ENCODE measurements around the gene LRRC40. TPM values are rescaled to one million over a fixed set of nuclear protein-coding genes. Genes with fewer than 3 reads are reported as not detected.
A peak's percentile ranks its signal among the peaks of the same experiment; 100 is the strongest.

The LRRC40 gene
- total RNA-seq, 2 experiments from 2014 or later: 12.4 to 13.3 TPM

DNA sequence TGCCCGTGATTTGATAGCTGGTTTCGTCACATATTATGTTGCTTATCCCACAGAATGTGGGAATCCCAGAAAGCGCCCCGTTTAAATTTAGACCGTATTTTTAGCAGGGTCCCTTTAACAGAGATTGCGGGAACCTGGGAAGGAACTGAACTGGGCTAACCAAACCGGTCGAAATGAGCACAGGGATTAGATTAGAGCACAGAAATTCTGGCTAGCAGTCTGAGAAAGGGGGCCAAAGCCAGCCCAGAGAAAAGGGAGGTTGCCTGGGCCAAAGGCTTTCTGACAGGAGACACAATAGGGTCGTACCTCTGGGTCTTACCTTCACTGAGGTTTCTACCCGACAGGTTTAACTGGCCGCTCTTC lies 327 bp downstream of the LRRC40 start:
- H3K4me3 ChIP-seq (ENCODE audit: low read length): peak overlapping the region; percentile 81
- intact Hi-C loops (cut with DNase I, micrococcal nuclease): loop anchor here (1.0 to 5.0 kb wide), 3 partner anchors 16 to 876 kb away; partner anchors contain the start of genes SRSF11 (in 1 of the 2) and ZRANB2 (in 1 of the 2)
- ATAC-seq (ENCODE audit: poor library complexity): no peak

DNA sequence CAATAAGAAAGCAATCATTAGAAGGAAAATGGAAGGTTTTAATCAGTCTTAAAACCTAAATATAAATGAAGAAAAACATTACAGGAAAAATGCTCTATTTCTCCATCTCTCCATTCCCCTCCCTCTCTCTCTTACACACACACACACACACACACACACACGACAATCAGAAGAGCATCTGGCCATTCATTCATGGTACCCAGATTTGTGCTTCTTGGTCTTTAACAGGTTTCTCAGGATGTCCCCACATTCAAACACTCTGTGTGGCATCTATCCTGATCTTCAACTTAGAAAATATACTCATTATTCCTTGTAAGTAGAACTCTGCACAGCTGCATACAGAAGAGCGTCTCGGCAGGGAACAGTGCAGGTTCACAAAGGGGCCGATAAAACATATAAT lies 779 bp downstream of the LRRC40 start:
- DNase-seq: no peak
- Histone ChIP-seq H3K27me3 (ENCODE audit: control insufficient read depth in 1 of 2, insufficient read depth in 2 of 2, low read length in 2 of 2) (no peaks in the 10 kb centered on the region), H3K4me1 (ENCODE audit: insufficient read depth, low read length) (peaks cover 29% of the 10 kb centered on the region), H3K27ac (ENCODE audit: low read depth in 1 of 2, low read length in 2 of 2) (peak overlapping the region in 1 of 2 donors; percentile 97), H3K4me3 (ENCODE audit: low read length) (peak overlapping the region; percentile 81), H3K36me3 (ENCODE audit: insufficient read depth, low read length) (peaks cover 5% of the 10 kb centered on the region), H3K9me3 (ENCODE audit: control insufficient read depth in 1 of 2, insufficient read depth in 1 of 2, low read length in 2 of 2) (no peaks in the 10 kb centered on the region)
- H3K27me3 Mint-ChIP-seq: no peaks in the 10 kb centered on the region
- peak overlapping the region; percentile 99 for H3K4me3 Mint-ChIP-seq
- ChIA-PET CTCF (interaction anchor here (2.9 kb wide), 1 partner anchor 16 kb away, joined by 15 read pairs; the partner anchor contains the start of gene SRSF11), POLR2A (interaction anchor here (1.8 to 8.4 kb wide), 5 partner anchors 10 to 876 kb away, joined by 8 to 128 read pairs (median 25); partner anchors contain the start of genes ANKRD13C, CTH, SRSF11 and ZRANB2)
- peak overlapping the region; percentile 99 for H3K27ac Mint-ChIP-seq
- peaks cover 77% of the 10 kb centered on the region for H3K4me1 Mint-ChIP-seq (ENCODE audit: low read depth)
- intact Hi-C loops (cut with DNase I, micrococcal nuclease): no loop called here
- H3K9me3 Mint-ChIP-seq: no peaks in the 10 kb centered on the region
- TF ChIP-seq, protein P1, sequence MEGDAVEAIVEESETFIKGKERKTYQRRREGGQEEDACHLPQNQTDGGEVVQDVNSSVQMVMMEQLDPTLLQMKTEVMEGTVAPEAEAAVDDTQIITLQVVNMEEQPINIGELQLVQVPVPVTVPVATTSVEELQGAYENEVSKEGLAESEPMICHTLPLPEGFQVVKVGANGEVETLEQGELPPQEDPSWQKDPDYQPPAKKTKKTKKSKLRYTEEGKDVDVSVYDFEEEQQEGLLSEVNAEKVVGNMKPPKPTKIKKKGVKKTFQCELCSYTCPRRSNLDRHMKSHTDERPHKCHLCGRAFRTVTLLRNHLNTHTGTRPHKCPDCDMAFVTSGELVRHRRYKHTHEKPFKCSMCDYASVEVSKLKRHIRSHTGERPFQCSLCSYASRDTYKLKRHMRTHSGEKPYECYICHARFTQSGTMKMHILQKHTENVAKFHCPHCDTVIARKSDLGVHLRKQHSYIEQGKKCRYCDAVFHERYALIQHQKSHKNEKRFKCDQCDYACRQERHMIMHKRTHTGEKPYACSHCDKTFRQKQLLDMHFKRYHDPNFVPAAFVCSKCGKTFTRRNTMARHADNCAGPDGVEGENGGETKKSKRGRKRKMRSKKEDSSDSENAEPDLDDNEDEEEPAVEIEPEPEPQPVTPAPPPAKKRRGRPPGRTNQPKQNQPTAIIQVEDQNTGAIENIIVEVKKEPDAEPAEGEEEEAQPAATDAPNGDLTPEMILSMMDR (IDR thresholded peaks at IDR 0.05): no peak
- peaks cover 51% of the 10 kb centered on the region for H3K36me3 Mint-ChIP-seq (ENCODE audit: low read depth)
- no peak for ATAC-seq (ENCODE audit: poor library complexity)

More for the DNA sequence above, 327 bp downstream of the LRRC40 start:
- no peak for DNase-seq
- H3K27ac Mint-ChIP-seq: peak overlapping the region; percentile 99
- peaks cover 81% of the 10 kb centered on the region for H3K4me1 Mint-ChIP-seq (ENCODE audit: low read depth)
- H3K9me3 Mint-ChIP-seq: no peaks in the 10 kb centered on the region
- ChIA-PET POLR2A (interaction anchor here (1.8 to 8.4 kb wide), 5 partner anchors 10 to 876 kb away, joined by 8 to 128 read pairs (median 25); partner anchors contain the start of genes ANKRD13C, CTH, SRSF11 and ZRANB2), CTCF (interaction anchor here (2.9 kb wide), 1 partner anchor 16 kb away, joined by 15 read pairs; the partner anchor contains the start of gene SRSF11)
- no peaks in the 10 kb centered on the region for H3K27me3 Mint-ChIP-seq
- H3K4me3 Mint-ChIP-seq: peak overlapping the region; percentile 99
- Histone ChIP-seq H3K9me3 (ENCODE audit: control insufficient read depth in 1 of 2, insufficient read depth in 1 of 2, low read length in 2 of 2) (no peaks in the 10 kb centered on the region), H3K27me3 (ENCODE audit: control insufficient read depth in 1 of 2, insufficient read depth in 2 of 2, low read length in 2 of 2) (no peaks in the 10 kb centered on the region), H3K4me1 (ENCODE audit: insufficient read depth, low read length) (peaks cover 33% of the 10 kb centered on the region), H3K36me3 (ENCODE audit: insufficient read depth, low read length) (peaks cover 7% of the 10 kb centered on the region), H3K27ac (ENCODE audit: low read depth in 1 of 2, low read length in 2 of 2) (peak overlapping the region; percentile 85 to 97)
- peaks cover 56% of the 10 kb centered on the region for H3K36me3 Mint-ChIP-seq (ENCODE audit: low read depth)
- TF ChIP-seq, protein P1 (IDR thresholded peaks at IDR 0.05): no peak

DNA sequence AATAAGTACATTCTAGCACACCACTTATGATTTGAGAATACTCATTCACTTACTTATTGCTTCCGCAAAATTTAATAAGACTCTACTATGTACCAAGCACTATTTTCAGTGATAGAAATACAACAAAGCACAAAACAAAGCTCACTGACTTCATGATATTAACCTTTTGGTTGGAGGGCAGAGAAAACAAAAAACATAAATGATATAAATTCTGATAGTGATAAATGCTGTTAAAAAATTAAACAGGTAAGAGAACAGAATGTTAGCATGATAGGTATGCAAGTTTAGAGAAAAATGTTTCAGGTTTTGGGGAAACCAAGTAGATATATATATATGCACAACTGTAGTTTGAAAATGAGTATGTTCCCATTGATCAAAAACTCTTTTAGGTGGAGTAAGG lies 1.2 kb downstream of the LRRC40 start:
- TF ChIP-seq, protein P1 (IDR thresholded peaks at IDR 0.05): no peak
- H3K27me3 Mint-ChIP-seq: no peaks in the 10 kb centered on the region
- H3K36me3 Mint-ChIP-seq (ENCODE audit: low read depth): peaks cover 49% of the 10 kb centered on the region
- peaks cover 72% of the 10 kb centered on the region for H3K4me1 Mint-ChIP-seq (ENCODE audit: low read depth)
- peak overlapping the region; percentile 99 for H3K4me3 Mint-ChIP-seq
- H3K27ac ChIP-seq (ENCODE audit: low read depth in 1 of 2, low read length in 2 of 2): no peak overlapping the region
- DNase-seq: no peak
- H3K27me3 ChIP-seq (ENCODE audit: control insufficient read depth in 1 of 2, insufficient read depth in 2 of 2, low read length in 2 of 2): no peaks in the 10 kb centered on the region
- H3K9me3 ChIP-seq (ENCODE audit: control insufficient read depth in 1 of 2, insufficient read depth in 1 of 2, low read length in 2 of 2): no peaks in the 10 kb centered on the region
- no peak overlapping the region for H3K4me3 ChIP-seq (ENCODE audit: low read length)
- H3K27ac Mint-ChIP-seq: peak overlapping the region; percentile 99
- H3K9me3 Mint-ChIP-seq: no peaks in the 10 kb centered on the region
- peaks cover 5% of the 10 kb centered on the region for H3K36me3 ChIP-seq (ENCODE audit: insufficient read depth, low read length)
- ChIA-PET CTCF (interaction anchor here (2.9 kb wide), 1 partner anchor 17 kb away, joined by 15 read pairs; the partner anchor contains the start of gene SRSF11), POLR2A (interaction anchor here (3.0 to 8.4 kb wide), 2 partner anchors 16 to 877 kb away, joined by 25 to 128 read pairs; partner anchors contain the start of genes SRSF11 and ZRANB2)
- intact Hi-C loops (cut with DNase I, micrococcal nuclease): no loop called here
- H3K4me1 ChIP-seq (ENCODE audit: insufficient read depth, low read length): peaks cover 29% of the 10 kb centered on the region
- no peak for ATAC-seq (ENCODE audit: poor library complexity)
